Epithelial cell of proximal tubule (primary cell): ENCODE measurements around the gene SLC4A1. TPM values are rescaled to one million over a fixed set of nuclear protein-coding genes. Genes with fewer than 3 reads are reported as not detected.

Experiments
- DNase-seq: peaks from one replicate; pipeline ENCODE4 v3.0.0-alpha.2; 2011; ENCODE audit warnings: low read depth
- H3K4me3 ChIP-seq: 2 replicates; pipeline ENCODE4 v1.5.1; 2011; ENCODE audit warnings: low read depth, mild to moderate bottlenecking, low read length
- total RNA-seq: library from RNA; depleted of rRNA; stranded (reverse); fragments of >200 nt; gene quantifications from 2 replicates; pipeline ENCODE4 v1.2.3, GENCODE V29; 2015
- TF ChIP-seq, protein P1 (sequence below): conservative IDR thresholded peaks from 2 replicates; pipeline ENCODE4 v1.5.1; 2012; ENCODE audit warnings: low read depth, mild to moderate bottlenecking, low read length

The SLC4A1 gene
- total RNA-seq, 1 donor from 2014 or later, result not detected

DNA sequence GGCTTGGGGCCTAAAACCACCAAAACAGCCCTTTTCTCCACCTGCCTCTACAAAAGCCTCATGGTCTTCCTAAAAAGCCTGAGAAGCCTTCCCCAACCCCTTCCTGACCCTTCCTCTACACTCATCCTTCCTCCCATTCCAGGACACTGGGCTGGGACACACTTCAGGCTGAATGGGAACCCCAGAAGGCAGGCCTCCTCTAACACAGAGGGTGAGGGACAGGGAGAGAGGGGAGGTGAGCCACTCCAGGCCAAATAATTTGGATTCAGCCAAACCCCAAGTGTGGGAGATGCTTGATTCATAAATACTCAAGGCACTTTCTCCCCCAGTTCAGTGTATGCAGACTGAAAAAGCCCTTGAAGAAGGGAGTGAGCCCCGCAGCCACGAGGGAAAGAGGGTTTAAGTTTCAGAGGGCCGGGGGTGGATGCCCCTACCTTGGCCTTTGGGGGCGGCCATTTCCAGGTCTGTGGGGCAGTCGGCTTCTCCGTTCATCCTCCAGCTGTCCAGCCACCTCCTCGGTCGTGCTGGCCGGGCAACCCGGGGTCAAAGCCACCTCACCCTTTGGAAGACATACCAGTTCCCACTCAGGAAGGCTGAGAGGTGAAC, 50.1 kb downstream of the SLC4A1 start:
- no peak for DNase-seq
- peak overlapping the region; percentile 66 for H3K4me3 ChIP-seq
- TF ChIP-seq, protein P1, sequence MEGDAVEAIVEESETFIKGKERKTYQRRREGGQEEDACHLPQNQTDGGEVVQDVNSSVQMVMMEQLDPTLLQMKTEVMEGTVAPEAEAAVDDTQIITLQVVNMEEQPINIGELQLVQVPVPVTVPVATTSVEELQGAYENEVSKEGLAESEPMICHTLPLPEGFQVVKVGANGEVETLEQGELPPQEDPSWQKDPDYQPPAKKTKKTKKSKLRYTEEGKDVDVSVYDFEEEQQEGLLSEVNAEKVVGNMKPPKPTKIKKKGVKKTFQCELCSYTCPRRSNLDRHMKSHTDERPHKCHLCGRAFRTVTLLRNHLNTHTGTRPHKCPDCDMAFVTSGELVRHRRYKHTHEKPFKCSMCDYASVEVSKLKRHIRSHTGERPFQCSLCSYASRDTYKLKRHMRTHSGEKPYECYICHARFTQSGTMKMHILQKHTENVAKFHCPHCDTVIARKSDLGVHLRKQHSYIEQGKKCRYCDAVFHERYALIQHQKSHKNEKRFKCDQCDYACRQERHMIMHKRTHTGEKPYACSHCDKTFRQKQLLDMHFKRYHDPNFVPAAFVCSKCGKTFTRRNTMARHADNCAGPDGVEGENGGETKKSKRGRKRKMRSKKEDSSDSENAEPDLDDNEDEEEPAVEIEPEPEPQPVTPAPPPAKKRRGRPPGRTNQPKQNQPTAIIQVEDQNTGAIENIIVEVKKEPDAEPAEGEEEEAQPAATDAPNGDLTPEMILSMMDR, result no peak

DNA sequence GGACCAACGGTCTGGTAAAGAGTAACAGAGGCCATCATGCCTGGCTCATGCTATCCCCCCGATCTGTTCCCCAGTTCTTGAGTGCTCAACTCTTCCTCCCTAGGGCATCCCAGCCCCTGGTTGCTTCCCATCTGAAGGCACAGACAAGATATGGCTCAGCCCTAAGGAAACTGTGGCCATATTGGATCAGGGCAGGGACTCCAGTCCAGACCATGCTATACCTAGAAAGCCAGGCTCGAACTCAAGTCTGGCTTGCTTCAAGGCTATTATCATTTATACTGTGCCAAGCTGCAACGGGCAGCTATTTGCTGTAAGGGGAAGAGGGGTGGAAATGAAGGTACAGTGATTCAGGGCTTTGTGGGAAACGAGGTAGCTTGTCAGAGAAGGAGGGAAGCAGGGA, 51.2 kb downstream of the SLC4A1 start:
- no peak overlapping the region for H3K4me3 ChIP-seq

DNA sequence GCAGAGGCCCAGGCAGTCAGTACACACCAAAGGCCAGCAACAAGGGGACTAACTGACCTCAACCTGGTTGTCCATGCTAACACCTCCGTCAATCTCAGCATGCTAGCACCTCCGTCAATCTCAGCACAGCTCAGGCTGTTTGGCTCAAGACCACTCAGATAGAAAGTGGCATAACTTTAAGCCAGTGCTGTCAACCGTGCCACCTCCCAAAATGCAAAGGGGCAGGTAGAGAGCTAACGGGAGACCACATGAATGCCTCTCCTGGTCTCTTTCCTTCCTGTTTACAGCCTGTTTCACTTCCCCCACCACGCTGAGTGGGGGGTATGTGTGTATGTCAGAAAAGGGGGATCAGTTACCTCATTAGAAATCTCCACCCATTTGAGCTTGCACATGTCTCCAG, 51.8 kb downstream of the SLC4A1 start:
- H3K4me3 ChIP-seq, result no peak overlapping the region
- DNase-seq, result no peak
- TF ChIP-seq, protein P1, result no peak

More for the DNA sequence above, 51.2 kb downstream of the SLC4A1 start:
- DNase-seq, result no peak
- TF ChIP-seq, protein P1, result no peak

DNA sequence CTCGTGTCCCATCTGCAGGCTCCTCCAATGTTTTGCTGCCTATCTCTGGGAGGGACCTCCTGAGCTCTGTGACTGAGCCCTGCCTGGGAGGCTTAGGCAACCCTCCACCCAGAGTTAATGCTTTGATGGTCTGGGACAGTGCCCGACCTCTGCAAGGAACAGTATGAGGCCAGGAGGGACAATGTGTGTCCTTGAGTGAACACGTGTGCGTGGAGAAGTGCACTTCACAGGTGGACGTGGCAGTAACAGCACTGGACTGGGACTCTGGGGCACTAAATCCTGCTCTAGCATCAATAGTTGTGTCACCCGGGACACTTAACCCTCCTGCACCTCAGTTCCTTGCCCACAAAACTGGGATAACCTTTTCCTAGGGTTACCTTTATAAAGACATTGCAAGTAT, 53.0 kb downstream of the SLC4A1 start:
- no peak overlapping the region for H3K4me3 ChIP-seq
- TF ChIP-seq, protein P1, result no peak
- no peak for DNase-seq

DNA sequence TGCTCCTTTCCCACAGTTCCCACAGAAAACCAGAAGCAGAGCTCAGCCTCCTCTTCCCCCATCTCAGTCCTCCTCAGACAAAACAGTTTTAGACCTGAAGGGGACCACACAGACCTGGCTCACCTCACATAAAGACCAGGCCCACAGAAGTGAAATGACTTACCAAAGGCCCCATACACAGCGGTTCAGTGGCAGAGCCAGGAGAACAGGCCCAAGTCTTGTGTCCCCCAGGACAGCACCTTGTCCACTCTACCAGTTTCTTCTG, 53.8 kb downstream of the SLC4A1 start:
- H3K4me3 ChIP-seq, result no peak overlapping the region
- DNase-seq, result no peak
- TF ChIP-seq, protein P1, result no peak

DNA sequence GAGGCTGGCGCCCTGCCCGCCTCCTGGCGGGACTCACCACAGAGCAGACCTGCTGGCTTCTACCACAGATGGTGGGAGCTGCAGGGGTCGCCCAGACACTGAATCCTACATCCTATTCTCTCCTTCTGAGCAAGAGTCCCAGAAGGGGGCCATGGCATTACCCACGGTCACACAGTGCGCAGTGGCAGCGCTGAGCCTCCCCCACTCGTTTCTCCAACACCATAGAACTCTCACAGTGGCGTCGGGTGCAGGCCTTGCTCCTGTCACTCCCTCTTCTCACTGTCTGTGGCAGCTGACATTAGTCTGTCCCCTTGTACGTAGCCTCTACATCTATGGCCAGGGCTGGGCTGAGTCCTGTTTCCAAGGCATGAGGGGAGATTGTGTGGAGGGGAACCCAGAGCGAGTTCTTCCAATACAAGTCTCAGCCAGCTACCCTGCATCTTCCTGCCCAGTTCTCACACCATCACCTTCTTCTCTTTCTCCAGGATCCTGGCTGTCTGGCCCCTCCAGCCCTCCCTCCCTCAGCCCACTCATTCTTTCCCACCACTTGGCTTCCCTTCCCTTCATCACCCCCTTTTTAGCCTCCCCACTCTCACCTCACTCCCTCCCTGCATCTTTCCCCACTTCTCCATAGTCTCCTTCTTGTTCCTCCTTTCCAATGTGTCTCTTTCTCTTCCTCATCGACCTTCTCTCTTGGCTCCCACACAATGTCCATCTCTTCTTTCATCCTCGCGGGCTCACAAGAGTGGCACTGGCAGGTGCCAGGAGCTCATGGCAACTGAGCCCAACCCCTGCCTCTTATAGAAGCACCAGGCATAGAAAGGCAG, 54.3 kb downstream of the SLC4A1 start:
- TF ChIP-seq, protein P1, result no peak
- DNase-seq, result no peak
- no peak overlapping the region for H3K4me3 ChIP-seq
